SU-DHL-6 (cell line): ENCODE data around the gene SLC13A2.

Experiments used
- H2AFZ ChIP-seq: fragments of 200-600 bp; sonication (generic); 2 replicates; pipeline ENCODE4 v1.6.1; 2014; ENCODE audit warnings: low read depth, mild to moderate bottlenecking, moderate library complexity, mixed read lengths, antibody characterized with exemption, low read length; ENCODE audit not compliant: severe bottlenecking
- H3F3A ChIP-seq: fragments of 200-600 bp; shearing (Covaris generic); 2 replicates; pipeline ENCODE4 v1.6.0; 2016; ENCODE audit warnings: antibody characterized with exemption, mild to moderate bottlenecking; ENCODE audit not compliant: insufficient read depth
- H3K27ac ChIP-seq: fragments of 200-600 bp; sonication (generic); 2 replicates; pipeline ENCODE4 v1.5.1; 2016; ENCODE audit warnings: low read depth, mild to moderate bottlenecking, low read length, moderate library complexity, mixed read lengths
- H3K27me3 ChIP-seq: fragments of 200-600 bp; sonication (generic), shearing (Covaris generic); 2 replicates; pipeline ENCODE4 v1.6.0; 2014; ENCODE audit warnings: mild to moderate bottlenecking, low read length
- H3K36me3 ChIP-seq: fragments of 200-600 bp; sonication (generic); 2 replicates; pipeline ENCODE4 v1.6.1; 2014; ENCODE audit warnings: mild to moderate bottlenecking, low read length, mixed read lengths
- H3K4me2 ChIP-seq: fragments of 300-600, 200-600 bp; shearing (Covaris generic), sonication (generic); 2 replicates; pipeline ENCODE4 v1.6.0; 2014; ENCODE audit warnings: low read length, low read depth, mild to moderate bottlenecking; ENCODE audit not compliant: poor library complexity, severe bottlenecking
- H3K4me3 ChIP-seq: fragments of 200-600 bp; sonication (generic); 2 replicates; pipeline ENCODE4 v1.5.1; 2014; ENCODE audit warnings: antibody characterized with exemption, low read length, mild to moderate bottlenecking, mixed read lengths; ENCODE audit not compliant: insufficient read depth, poor library complexity, severe bottlenecking
- H3K79me2 ChIP-seq: fragments of 200-600 bp; sonication (generic); 2 replicates; pipeline ENCODE4 v1.6.1; 2014; ENCODE audit warnings: mild to moderate bottlenecking, low read length, moderate library complexity; ENCODE audit not compliant: insufficient read depth
- H3K9ac ChIP-seq: fragments of 200-600 bp; sonication (generic); 2 replicates; pipeline ENCODE4 v1.7.0; 2014; ENCODE audit warnings: mild to moderate bottlenecking, low read length
- H3K9me2 ChIP-seq: fragments of 200-600 bp; sonication (generic); replicated peaks from 2 replicates; pipeline ENCODE4 v1.6.1; 2014; ENCODE audit warnings: low read length; ENCODE audit not compliant: insufficient read depth
- H3K9me3 ChIP-seq: fragments of 200-600 bp; sonication (generic); 2 replicates; pipeline ENCODE4 v1.6.1; 2014; ENCODE audit warnings: low read length, mixed read lengths; ENCODE audit not compliant: insufficient read depth
- H4K20me1 ChIP-seq: fragments of 200-600 bp; sonication (generic); 2 replicates; pipeline ENCODE4 v1.6.1; 2014; ENCODE audit warnings: low read depth, mild to moderate bottlenecking, antibody characterized with exemption, low read length, moderate library complexity, mixed read lengths
- CTCF ChIP-seq: fragments of 200-600 bp; sonication (generic); IDR thresholded peaks from one replicate; pipeline ENCODE4 v1.5.1; 2017; ENCODE audit warnings: antibody characterized with exemption, mild to moderate bottlenecking, low read length, moderate library complexity; ENCODE audit not compliant: insufficient read depth, poor library complexity, severe bottlenecking
- EZH2phosphoT487 ChIP-seq: fragments of 200-600 bp; sonication (generic), shearing (Covaris generic); conservative IDR thresholded peaks from 2 replicates; pipeline ENCODE4 v1.6.1; 2018; ENCODE audit warnings: mild to moderate bottlenecking, antibody characterized with exemption, low read length, moderate library complexity, mixed read lengths

The SLC13A2 gene

DNA sequence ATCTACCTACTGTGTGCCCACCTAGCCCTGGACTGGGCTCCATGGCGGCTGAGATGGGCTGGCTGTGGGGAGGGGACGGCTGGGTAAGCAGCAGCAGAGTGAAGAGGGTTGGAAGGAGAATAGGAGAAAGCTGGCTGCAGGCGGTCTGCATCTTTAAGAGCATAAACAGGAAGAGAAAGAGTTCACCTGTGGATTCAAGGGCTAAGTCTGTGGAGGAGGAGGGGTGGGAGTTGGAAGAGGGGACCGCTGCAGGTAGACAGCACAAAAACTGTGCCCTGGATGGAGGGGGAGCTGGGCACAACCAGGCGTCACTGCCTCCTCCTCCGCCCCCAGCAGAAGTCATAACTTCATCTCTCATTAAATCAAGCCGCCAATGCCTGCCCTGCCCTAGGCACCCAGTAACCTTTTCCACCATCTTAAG lies 677 bp downstream of the SLC13A2 start:
- no peaks in the 10 kb centered on the region for H3K79me2 ChIP-seq
- H4K20me1 ChIP-seq = no peaks in the 10 kb centered on the region
- H3K27me3 ChIP-seq = no peaks in the 10 kb centered on the region
- no peaks in the 10 kb centered on the region for H3K9me3 ChIP-seq
- no peak for TF ChIP-seq CTCF
- no peak for TF ChIP-seq EZH2phosphoT487
- no peak overlapping the region for H3K27ac ChIP-seq
- no peak overlapping the region for H2AFZ ChIP-seq
- no peaks in the 10 kb centered on the region for H3K9me2 ChIP-seq
- H3K4me3 ChIP-seq = no peak overlapping the region
- H3K36me3 ChIP-seq = no peaks in the 10 kb centered on the region
- H3K9ac ChIP-seq = no peak overlapping the region
- H3K4me2 ChIP-seq = no peak overlapping the region
- no peaks in the 10 kb centered on the region for H3F3A ChIP-seq

- Histone ChIP-seq H3K4me2 (no peak overlapping the region), H3K9ac (no peak overlapping the region)
Observed at GRCh38 chr17:28475151-28475900, 1.9 kb downstream of the SLC13A2 start.

DNA sequence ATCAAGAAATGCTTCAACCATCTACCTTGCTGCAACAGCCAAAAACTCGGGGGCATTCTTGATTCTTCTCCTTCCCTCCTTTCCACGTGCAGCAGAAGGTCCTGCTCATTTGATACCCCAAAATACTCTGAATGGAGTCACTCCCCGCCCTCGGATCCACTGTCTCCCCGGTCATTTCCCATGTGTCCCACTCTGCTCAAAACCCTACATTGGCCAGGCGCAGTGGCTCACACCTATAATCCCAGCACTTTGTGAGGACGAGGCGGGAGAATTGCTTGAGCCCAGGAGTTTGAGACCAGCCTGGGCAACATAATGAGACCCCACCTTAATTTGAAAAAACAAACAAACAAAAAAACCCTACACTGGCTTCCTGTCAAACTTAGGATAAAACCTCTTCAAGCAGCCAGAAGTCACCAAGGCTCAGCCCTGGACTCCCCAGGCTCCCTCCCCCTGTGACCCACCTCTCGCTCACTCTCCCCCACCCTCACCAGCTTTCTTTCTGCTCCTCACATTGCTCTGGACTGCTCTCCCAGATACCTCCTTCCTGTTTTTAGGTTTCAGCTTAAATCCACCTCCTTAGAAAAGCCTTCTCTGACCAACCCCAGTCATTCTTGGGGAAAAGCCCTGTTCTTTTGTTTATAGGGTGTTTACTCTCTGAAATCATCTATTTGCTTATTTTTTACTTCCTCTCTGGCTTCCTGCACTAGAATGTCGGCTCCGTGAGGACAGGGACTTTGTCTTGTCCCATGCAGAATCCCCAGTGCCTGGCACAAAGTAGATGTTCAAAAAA lies 2.8 kb downstream of the SLC13A2 start:
- Histone ChIP-seq H3F3A (no peaks in the 10 kb centered on the region), H3K4me2 (no peak overlapping the region), H3K9me2 (no peaks in the 10 kb centered on the region), H2AFZ (no peak overlapping the region), H4K20me1 (no peaks in the 10 kb centered on the region), H3K36me3 (no peaks in the 10 kb centered on the region), H3K79me2 (no peaks in the 10 kb centered on the region), H3K27ac (no peak overlapping the region), H3K27me3 (no peaks in the 10 kb centered on the region), H3K9me3 (no peaks in the 10 kb centered on the region), H3K9ac (no peak overlapping the region), H3K4me3 (no peak overlapping the region)
- TF ChIP-seq CTCF (no peak), EZH2phosphoT487 (no peak)

More at GRCh38 chr17:28475151-28475900, 1.9 kb downstream of the SLC13A2 start:
- Histone ChIP-seq H3K79me2 (no peaks in the 10 kb centered on the region), H3K9me2 (no peaks in the 10 kb centered on the region), H3K4me3 (no peak overlapping the region), H3K27ac (no peak overlapping the region), H3K9me3 (no peaks in the 10 kb centered on the region), H3F3A (no peaks in the 10 kb centered on the region), H2AFZ (no peak overlapping the region), H4K20me1 (no peaks in the 10 kb centered on the region), H3K36me3 (no peaks in the 10 kb centered on the region), H3K27me3 (no peaks in the 10 kb centered on the region)
- TF ChIP-seq CTCF = no peak
- TF ChIP-seq EZH2phosphoT487 = no peak
